GM12865 (cell line): ENCODE data around the gene HSBP1.

Experiments
- DNase-seq: peaks from one replicate; pipeline ENCODE4 v3.0.0; 2010; ENCODE audit warnings: low read depth
- H3K4me3 ChIP-seq: 2 replicates; pipeline ENCODE4 v1.5.1; 2011; ENCODE audit warnings: mild to moderate bottlenecking, low read depth, low read length, control low read depth
- TF ChIP-seq, protein P1 (sequence below): IDR thresholded peaks from 2 replicates; pipeline ENCODE4 v1.5.1; 2011; ENCODE audit warnings: low read length, control low read depth, low read depth, inconsistent platforms; ENCODE audit not compliant: insufficient read depth; ENCODE audit errors: missing control alignments

HSBP1 gene

DNA sequence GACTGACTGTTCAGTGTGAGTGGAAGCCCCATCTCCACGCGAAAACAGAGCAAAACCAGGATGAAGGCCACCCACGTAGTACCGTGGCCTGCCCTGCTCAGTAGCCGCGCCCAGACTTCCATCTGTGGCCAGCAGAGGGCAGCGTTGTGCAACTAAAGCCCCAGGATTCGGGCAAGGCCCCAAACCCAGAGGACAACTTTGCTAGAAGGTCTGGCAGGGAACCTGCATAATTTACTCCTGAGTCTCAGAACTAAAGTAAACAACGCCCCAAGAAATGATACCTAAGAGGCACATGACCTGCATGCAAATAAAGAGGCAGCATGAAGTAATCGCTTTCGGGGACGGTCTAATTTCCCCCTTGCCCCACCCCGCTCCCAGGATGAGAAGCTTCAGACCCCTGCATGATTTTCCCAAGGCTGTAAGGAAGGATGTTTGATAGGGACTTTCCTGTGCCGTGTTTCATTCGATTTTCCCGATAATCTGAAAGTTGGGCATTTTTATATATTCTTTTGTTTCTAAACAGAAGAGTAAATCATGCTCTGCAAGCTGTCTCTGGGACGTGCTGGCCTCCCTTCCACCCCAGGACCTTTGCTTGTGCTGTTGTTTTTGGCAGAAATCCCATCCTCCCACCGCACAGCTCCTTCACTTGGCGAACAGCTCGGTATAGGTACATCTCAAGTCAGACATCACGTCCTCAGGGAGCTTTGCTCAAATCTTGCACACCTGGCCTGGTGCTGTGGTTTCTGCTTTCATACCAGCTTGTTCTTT is 18.6 kb downstream of the HSBP1 start:
- no peak overlapping the region for H3K4me3 ChIP-seq
- TF ChIP-seq, protein P1, sequence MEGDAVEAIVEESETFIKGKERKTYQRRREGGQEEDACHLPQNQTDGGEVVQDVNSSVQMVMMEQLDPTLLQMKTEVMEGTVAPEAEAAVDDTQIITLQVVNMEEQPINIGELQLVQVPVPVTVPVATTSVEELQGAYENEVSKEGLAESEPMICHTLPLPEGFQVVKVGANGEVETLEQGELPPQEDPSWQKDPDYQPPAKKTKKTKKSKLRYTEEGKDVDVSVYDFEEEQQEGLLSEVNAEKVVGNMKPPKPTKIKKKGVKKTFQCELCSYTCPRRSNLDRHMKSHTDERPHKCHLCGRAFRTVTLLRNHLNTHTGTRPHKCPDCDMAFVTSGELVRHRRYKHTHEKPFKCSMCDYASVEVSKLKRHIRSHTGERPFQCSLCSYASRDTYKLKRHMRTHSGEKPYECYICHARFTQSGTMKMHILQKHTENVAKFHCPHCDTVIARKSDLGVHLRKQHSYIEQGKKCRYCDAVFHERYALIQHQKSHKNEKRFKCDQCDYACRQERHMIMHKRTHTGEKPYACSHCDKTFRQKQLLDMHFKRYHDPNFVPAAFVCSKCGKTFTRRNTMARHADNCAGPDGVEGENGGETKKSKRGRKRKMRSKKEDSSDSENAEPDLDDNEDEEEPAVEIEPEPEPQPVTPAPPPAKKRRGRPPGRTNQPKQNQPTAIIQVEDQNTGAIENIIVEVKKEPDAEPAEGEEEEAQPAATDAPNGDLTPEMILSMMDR = peak; percentile 90
- DNase-seq = peak; percentile 67

DNA sequence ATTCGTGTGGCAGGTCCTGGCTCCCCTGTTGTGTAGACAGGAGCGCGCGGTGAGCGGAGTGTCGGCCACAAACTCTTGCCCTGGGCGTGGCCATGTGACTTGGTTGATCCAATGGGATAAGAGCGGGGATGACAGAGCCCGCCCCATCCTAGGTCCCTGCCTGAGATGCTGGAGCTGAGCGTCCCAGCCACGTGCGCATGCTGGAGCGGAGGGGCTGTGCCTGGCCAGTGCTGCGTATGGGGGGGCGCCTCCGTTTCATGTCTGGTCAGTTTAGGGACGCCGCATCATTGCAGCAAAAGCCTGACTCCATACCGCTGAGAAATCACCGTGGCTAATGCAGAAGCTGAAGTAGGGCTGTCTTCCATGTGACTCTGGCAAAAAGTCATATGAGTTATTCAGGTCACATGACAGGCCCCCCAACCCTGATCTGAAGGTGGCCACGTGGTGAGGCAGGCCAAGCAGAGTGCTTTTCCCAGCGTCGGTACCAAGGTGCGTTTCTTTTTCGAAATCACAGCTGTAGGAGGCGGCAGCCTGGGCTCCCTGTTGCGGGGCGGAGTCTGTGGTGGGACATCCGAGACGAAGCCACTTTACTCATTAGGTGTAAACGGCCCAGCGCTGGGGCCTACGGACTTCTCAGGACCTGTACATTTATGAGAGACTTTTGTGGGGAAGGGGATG is 22.5 kb downstream of the HSBP1 start:
- TF ChIP-seq, protein P1 = no peak
- DNase-seq = no peak
- H3K4me3 ChIP-seq = no peak overlapping the region

DNA sequence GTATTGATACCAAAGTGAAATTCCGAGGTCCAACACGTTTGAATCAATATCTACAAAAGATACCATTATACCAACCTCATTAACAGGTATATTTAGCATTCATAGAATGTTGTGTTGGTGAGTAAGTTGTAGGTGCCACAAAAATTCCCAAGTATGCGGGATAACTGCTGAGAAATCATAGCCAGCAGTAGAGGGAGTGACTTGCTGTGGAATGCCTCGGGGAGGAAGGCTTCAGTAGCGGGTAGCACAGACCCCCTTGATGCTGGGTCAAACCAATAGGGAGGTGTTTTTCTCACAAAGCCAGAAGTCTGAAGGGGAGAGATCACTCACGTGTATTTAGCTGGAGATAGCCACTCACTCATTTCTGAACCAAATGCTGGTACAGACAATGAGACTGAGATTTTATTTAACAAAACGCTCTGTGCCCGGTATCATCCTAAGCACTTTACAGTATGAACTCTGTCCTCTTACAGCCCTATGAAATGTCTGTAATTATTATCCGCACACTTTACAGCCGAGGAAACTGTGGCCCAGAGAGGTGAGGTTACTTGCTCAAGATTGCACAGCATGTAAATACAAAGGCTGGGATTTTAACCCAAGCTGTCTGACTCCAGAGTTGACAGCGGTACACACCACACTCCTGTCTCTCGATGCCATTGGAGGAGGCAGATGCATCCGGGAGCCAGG is 23.1 kb downstream of the HSBP1 start:
- H3K4me3 ChIP-seq = no peak overlapping the region
- TF ChIP-seq, protein P1 = no peak
- no peak for DNase-seq

DNA sequence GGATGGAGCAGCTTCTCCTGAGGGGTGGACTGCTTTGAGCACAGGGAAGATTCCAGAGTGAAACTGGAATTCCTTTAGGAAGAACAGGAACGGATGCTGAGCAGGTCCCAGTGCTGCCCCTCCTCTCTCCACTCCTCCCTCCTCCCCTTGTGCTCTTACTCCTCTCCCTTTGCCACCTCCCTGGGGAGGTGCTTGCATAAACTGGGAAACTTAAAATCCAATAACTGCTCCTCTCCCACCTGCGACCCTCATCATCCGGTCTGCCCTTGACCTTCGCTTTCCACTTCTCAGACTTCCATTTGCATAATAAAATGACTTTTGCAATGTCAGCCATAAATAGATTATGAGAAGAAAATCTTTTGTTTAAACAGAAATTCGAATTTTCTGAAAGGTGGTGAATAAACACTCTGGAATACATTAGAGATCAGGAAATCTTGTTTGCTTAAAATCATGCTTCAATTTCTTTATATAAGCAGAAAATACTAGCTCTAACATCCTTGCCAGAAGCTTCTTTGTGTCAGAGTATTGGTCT is 23.7 kb downstream of the HSBP1 start:
- TF ChIP-seq, protein P1 = no peak
- no peak for DNase-seq
- H3K4me3 ChIP-seq = no peak overlapping the region

DNA sequence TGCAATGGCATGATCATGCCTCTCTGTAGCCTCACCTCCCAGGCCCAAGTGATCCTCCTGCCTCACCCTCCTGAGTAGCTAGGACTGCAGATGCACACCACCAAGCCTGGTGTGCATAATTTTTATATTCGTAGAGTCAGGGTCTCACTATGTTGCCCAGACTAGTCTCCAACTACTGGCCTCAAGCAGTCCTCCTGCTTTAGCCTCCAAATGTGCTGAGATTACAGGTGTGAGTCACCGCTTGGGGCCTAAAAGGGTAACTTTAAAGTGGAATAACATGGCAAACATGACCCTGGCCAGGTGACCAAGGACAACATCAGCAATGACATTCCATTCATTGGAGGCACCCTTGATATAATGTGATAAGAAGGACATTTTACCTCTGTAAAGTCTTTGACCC is 26.1 kb downstream of the HSBP1 start:
- no peak overlapping the region for H3K4me3 ChIP-seq
- TF ChIP-seq, protein P1 = no peak
- no peak for DNase-seq

DNA sequence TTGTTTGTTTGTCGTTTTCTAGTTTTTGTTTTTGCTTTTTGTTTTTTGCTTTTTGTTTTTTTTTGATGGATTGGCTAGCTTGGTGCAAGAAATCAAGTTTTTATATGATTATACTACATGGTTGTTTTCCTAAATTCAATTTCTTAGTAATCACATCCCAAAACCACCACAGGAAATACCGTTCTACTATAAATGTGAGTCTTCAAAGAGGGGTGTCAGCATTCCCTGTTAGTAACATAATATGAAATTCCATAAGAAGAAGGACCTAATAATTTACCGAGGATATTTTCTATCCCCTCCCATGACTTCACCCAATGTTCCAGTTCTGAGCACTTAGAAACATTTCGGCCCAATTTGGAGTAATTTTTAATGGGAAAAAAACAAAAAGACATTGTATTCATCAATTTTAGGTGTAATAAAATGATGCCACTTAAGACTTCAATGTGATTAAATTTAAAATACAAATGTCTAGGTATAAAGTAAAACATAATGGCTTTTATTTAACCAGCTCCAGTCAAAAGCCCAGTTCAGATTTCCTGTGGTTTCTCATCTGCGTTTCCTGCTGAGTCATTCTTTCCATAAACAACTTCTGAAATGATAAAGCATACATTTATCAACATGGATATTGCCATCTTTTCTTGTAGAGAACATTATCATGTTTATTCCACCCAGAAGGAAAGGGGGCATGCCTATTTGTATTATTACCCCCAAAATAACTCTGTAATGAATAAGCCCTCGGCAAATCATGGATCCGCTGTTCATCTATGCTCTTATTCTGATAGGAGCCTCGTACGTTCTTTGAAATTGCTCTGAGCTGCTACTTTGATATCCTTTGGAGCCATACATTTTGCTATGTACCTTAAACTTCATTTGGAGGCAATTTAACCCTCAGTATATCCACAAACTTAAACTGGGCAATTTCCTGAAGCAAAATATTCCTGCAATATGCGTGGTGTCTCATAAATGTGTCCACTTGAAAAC is 28.1 kb downstream of the HSBP1 start:
- DNase-seq = peak; percentile 9
- TF ChIP-seq, protein P1 = no peak
- H3K4me3 ChIP-seq = no peak overlapping the region
